RKO (cell line): Measurements from ENCODE around the gene SLMAP.

ENCODE experiments used
- DNase-seq: peaks from one replicate; pipeline ENCODE4 v3.0.0-alpha.2; 2016; ENCODE audit warnings: low spot score

SLMAP gene

DNA sequence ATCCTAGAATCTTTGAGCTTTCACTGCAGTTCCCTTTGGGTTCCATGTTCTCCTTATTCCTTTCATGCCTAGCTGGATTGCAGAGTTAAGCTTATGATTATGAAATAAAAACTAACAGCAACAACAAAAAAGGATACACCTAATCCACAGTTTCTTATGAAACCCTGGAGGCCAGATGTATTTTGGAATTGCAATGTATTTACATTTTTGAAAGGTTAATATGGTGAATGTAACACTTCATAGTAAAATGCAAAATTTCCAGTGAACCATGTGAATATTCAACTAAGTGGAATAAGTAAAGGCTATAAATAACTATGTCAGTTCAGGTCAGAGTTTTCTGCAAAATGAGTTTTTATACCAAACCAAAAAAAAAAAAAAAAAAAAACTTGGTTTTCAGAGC, 186.3 kb downstream of the SLMAP start:
- DNase-seq, result no peak

DNA sequence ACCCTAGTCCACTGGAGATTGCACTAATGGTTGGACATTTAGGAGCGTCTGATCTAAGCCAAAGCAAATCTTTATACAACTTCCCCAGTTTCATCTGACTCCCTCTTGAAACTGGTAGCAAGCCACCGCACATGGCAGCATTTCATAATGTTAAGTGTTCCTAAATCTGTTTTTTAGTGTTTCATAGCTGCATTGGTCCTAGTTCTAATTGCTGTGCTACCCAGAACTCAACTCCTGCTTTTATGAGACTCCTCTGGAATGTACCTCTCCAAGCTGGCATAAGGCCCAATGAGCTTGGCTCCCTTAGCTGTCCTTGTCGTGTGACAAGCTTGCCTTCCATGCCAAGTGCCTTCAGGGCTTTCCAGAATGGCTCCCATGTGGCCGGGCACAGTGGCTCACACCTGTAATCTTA, 186.8 kb downstream of the SLMAP start:
- no peak for DNase-seq

- no peak for DNase-seq
These were observed 187.7 kb downstream of the SLMAP start for GRCh38 chr3:57943525-57944495.

DNA sequence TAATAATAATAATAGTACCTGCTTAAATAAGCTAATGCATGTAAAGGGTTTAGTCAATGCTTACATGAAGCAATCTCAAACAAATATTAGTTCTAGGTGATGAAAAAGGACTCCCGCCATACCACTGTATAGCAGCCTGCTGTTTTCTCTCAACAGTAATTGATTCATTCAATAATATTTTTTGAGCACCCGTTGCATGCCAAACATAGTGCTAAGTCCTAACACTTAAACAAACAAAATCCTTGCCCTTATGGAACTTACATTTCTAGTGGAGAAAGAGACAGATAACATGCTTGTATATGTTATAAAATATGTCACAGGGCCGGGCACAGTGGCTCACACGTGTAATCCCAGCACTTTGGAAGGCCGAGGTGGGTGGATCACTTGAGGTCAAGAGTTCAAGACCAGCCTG, 190.9 kb downstream of the SLMAP start:
- DNase-seq, result no peak

GRCh38 chr3:57948080-57948671, 192.1 kb downstream of the SLMAP start:
- DNase-seq, result no peak

DNA sequence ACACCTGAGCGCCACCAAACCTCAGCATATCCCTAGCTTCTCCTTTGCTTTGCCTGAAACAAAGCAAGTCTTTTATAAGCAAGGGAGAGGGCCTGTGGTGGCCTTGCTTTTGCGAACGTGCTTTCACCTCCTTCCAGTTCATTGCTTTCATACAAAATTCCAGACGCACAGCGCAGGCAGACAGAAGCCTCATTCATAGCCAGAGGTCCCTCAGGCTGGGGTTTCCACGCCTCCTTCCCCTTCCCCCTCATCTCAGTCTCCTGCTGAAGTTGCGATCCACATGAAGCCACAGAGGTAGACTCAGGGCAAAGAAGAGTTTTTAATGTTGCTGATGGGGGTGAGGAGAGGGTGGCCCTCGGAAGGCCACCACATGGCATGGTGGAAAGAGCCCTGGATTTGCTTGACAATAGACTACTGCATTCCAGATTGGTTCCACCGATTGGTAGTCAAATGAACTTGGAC, 192.7 kb downstream of the SLMAP start:
- DNase-seq, result no peak

- no peak for DNase-seq
These were observed 193.2 kb downstream of the SLMAP start for GRCh38 chr3:57949344-57949743.

GRCh38 chr3:57949785-57950615, 193.9 kb downstream of the SLMAP start:
- DNase-seq, result peak; percentile 51

DNA sequence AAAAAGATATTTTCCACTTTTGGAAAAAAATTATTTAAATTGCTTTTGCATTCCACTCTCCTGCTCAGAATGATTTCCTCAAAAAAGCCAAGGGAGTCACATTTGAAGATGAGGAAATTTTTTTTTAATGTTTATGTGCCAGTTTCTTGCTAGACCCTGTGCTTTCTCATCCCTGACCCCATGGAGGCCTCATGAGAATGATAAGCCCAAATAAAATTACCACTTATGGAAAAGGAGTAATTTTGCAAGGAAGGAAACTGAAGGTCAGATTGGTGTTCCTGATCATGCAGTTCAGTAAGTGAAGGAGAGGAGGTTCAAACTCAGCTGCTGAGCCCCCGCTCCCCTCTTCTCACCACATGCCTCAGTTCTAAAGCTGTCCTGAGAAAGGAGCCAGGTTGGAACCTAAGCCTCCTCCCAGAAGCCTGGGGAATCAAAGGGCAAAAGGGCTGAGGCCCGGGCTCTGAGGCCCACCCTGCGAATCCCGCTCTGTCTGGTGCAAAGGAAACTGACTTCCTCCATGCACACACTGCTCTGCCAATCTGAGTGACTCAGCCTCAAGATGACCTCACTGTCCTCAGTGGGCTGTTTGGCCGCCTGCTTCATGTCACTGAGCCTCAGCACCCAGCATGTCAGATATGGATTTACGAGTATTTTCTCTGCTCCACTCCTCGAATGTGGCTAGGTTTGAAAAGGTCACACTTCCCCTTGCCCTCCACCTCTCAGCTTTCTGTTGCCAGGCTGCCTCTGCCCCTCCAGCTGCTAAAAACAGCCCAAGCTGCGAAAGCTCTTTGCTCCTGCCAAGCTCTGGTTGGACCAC, 195.2 kb downstream of the SLMAP start:
- DNase-seq, result peak; percentile 86

GRCh38 chr3:57952208-57952631, 196.1 kb downstream of the SLMAP start:
- DNase-seq, result peak; percentile 46

- no peak for DNase-seq
These were observed 196.5 kb downstream of the SLMAP start for GRCh38 chr3:57952651-57953050.

GRCh38 chr3:57953576-57953975, 197.5 kb downstream of the SLMAP start:
- DNase-seq, result no peak

GRCh38 chr3:57956119-57956832, 200.2 kb downstream of the SLMAP start:
- DNase-seq, result peak; percentile 76

- no peak for DNase-seq
These were observed 200.7 kb downstream of the SLMAP start for GRCh38 chr3:57956833-57957174.

- no peak for DNase-seq
These were observed 201.7 kb downstream of the SLMAP start for GRCh38 chr3:57957824-57958223.

DNA sequence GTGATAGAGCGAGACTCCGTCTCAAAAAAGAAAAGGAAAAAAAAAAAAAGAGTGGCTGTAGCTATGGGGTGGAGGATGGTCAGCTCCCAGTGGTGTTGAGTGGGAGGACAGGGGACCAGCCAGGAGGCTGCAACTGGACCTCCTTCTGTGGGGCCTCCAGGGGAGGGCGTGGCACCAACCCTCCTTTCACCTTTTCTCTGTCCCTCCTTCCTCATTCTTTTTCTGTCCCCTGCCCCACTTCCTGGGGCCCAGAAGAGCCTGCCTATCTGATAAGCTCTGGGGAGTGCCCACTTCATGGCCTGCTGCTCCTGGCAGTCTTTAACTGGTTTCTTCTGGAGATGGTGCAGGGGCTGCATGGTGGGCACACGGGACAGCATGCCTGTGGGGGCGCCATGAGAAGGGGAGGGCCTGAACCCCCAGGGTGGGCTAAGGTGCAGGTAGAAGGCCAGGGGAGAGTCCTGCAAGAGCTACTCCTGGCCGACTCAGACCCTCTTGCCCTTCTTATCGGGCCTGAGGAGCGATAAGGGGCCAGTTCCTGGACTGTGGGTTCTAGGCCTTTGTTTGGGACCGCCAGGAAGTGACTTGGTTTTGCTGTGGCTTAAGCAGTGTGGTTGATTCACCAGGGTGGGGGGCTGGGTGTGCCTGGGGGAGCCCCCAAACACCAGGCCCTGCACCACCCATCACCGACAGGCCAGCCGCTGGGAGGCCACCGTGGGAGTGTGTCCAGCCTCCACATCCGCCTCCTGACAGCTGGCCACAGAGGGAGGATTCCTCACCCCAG, 202.7 kb downstream of the SLMAP start:
- DNase-seq, result no peak

- DNase-seq, result no peak
These were observed 203.5 kb downstream of the SLMAP start for GRCh38 chr3:57959423-57960173.

- no peak for DNase-seq
These were observed 204.0 kb downstream of the SLMAP start for GRCh38 chr3:57960174-57960505.

- DNase-seq, result no peak
These were observed 205.2 kb downstream of the SLMAP start for GRCh38 chr3:57961177-57961827.
